Esophagus squamous epithelium (tissue), 5 donors: ENCODE results near the gene CEMIP. TPM values are rescaled to one million over a fixed set of nuclear protein-coding genes. Genes with fewer than 3 reads are reported as not detected.

Experiments
- DNase-seq: peaks from one replicate; lab custom pipeline; 2025; lab: John Stamatoyannopoulos, UW
- H3K27ac ChIP-seq, 4 donors: fragments of 200-600 bp; sonication (generic); one replicate each; pipeline ENCODE4 v1.5.1; 2016 to 2019; ENCODE audit warnings: mild to moderate bottlenecking in 1 of 4
- H3K27me3 ChIP-seq, 4 donors: fragments of 200-600 bp; sonication (generic); 1 replicate in 3 of 4; 2 replicates in 1 of 4; pipeline versions ENCODE4 v1.5.1 to v1.6.0; 2017 to 2021; ENCODE audit warnings: antibody characterized with exemption in 1 of 4
- H3K36me3 ChIP-seq, 3 donors: fragments of 200-600 bp; sonication (generic); one replicate each; pipeline ENCODE4 v1.5.1; 2016 to 2019
- H3K4me1 ChIP-seq, 3 donors: fragments of 200-600 bp; sonication (generic); one replicate each; pipeline ENCODE4 v1.5.1; 2017 to 2019
- H3K4me3 ChIP-seq, 4 donors: fragments of 200-600 bp; sonication (generic); 1 replicate in 3 of 4; 2 replicates in 1 of 4; pipeline ENCODE4 v1.5.1; 2016 to 2019; ENCODE audit warnings: mild to moderate bottlenecking in 2 of 4, moderate library complexity in 1 of 4
- H3K9me3 ChIP-seq, 3 donors: fragments of 200-600 bp; sonication (generic); one replicate each; pipeline ENCODE4 v1.5.1; 2016 to 2019
- POLR2A ChIP-seq, 4 donors: fragments of 450-650 bp; IDR thresholded peaks; one replicate each; pipeline ENCODE4 v1.6.1; 2017; ENCODE audit warnings: antibody characterized with exemption in 4 of 4, mild to moderate bottlenecking in 4 of 4, moderate library complexity in 3 of 4
- WGBS, 2 donors: methylation state at CpG; one replicate each; pipeline ENCODE4 v1.1.5; 2018; 5-methylcytosine and 5-hydroxymethylcytosine counted together
- intact Hi-C: fragments of 100-400 bp; cut with DNase I; formaldehyde crosslinking; loops from one replicate; pipeline ENCODE4 v1.15.0; 2022
- total RNA-seq, 4 donors: library from RNA; depleted of rRNA; stranded (reverse); fragments of >200 nt; gene quantifications; one replicate each; pipeline ENCODE4 v1.1.0, GENCODE V29; 2016
- TF ChIP-seq, protein P1 (sequence below), 6 experiments: fragments of 450-650 bp in 4 of 6; fragments of 200-600 bp in 2 of 6; sonication (generic) in 2 of 6; IDR thresholded peaks; one replicate each; pipeline ENCODE4 v1.5.1; 2016 to 2019; ENCODE audit warnings: antibody characterized with exemption in 6 of 6, mild to moderate bottlenecking in 4 of 6, moderate library complexity in 4 of 6
- donor health status: DM: yes; HTN: yes; CAD: no.

The CEMIP gene
- total RNA-seq, 4 donors from 2014 or later: 2.8 to 13.5 (median 7.6) TPM

DNA sequence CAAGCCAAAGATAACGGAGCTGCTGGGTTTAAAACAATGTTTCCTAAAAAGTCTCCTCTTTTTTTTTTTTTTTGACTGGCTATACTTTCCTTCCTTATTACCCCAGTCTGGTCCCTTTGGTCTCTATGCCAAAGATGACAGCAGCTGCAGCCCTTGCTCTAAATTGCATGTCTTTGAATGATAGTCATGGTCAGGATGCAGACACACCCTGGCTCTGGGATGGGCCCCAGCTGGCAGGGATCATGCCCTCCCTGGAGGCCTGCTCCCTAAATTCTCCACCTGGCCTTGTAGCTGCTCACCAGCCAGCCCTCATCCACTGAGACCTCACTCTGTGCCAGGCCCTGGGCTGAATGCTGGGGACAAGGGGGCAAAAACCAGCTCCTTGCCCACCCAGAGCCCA lies 114.6 kb downstream of the CEMIP start:
- intact Hi-C loops: no loop called here
- H3K4me1 ChIP-seq: no peaks in the 10 kb centered on the region
- no peak for DNase-seq
- 35 to 57% methylated on average over 1 of the region's 1 CpG for WGBS, 2 donors
- H3K27me3 ChIP-seq: no peaks in the 10 kb centered on the region
- H3K4me3 ChIP-seq: no peak overlapping the region
- TF ChIP-seq POLR2A (IDR thresholded peaks at IDR 0.05): no peak
- TF ChIP-seq, protein P1, sequence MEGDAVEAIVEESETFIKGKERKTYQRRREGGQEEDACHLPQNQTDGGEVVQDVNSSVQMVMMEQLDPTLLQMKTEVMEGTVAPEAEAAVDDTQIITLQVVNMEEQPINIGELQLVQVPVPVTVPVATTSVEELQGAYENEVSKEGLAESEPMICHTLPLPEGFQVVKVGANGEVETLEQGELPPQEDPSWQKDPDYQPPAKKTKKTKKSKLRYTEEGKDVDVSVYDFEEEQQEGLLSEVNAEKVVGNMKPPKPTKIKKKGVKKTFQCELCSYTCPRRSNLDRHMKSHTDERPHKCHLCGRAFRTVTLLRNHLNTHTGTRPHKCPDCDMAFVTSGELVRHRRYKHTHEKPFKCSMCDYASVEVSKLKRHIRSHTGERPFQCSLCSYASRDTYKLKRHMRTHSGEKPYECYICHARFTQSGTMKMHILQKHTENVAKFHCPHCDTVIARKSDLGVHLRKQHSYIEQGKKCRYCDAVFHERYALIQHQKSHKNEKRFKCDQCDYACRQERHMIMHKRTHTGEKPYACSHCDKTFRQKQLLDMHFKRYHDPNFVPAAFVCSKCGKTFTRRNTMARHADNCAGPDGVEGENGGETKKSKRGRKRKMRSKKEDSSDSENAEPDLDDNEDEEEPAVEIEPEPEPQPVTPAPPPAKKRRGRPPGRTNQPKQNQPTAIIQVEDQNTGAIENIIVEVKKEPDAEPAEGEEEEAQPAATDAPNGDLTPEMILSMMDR (IDR thresholded peaks at IDR 0.05): no peak
- H3K9me3 ChIP-seq: peaks cover 0 to 7% (median 5%) of the 10 kb centered on the region in 3 donors
- H3K36me3 ChIP-seq: peaks cover 0 to 30% (median 0%) of the 10 kb centered on the region in 3 donors
- H3K27ac ChIP-seq: no peak overlapping the region

DNA sequence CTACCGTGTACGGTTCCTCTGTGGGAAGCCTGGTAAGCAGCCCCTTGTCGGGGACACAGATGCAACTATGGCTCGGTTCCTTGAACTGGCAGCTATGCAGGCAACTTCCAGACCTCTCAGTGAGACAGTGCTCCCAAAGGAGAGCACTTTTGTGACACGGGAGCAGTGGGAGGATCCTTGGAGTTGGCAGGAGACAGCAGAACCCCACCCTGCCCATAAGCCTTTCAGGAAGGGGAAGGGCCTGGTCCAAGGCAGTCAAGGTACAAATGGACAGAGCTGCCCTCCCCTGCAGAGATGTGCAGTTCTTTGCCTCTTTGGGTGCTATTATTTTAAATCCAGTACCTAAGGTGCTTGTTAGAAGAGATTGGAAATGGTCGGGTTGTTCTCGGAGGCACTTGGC lies 115.9 kb downstream of the CEMIP start:
- H3K4me1 ChIP-seq: no peaks in the 10 kb centered on the region
- peaks cover 0 to 7% (median 5%) of the 10 kb centered on the region in 3 donors for H3K9me3 ChIP-seq
- WGBS, 2 donors: 86 to 100% methylated on average over 2 to 5 of the region's 7 CpGs
- no peak overlapping the region for H3K27ac ChIP-seq
- peaks cover 0 to 24% (median 0%) of the 10 kb centered on the region in 3 donors for H3K36me3 ChIP-seq
- intact Hi-C loops: no loop called here
- H3K4me3 ChIP-seq: no peak overlapping the region
- DNase-seq: no peak
- TF ChIP-seq, protein P1 (IDR thresholded peaks at IDR 0.05): no peak
- no peak for TF ChIP-seq POLR2A (IDR thresholded peaks at IDR 0.05)
- no peaks in the 10 kb centered on the region for H3K27me3 ChIP-seq

DNA sequence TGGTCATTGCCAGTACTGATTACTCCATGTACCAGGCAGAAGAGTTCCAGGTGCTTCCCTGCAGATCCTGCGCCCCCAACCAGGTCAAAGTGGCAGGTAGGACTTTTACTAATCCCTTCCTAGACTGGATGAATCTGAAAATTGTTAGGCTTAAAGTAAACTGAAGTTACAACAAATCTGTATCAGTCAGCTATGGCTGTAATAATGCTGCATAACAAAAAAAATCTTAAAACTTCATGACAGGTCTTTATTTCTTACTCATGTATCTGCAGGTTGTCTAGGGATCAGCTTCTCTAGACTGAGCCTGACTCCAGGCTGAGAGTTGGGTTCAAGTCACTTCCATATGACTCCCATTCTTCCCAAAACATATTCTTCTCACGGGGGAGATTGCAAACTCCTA lies 116.8 kb downstream of the CEMIP start:
- H3K27ac ChIP-seq: no peak overlapping the region
- H3K27me3 ChIP-seq: no peaks in the 10 kb centered on the region
- WGBS, 2 donors: 80 to 94% methylated on average over 2 of the region's 2 CpGs
- DNase-seq: no peak
- H3K9me3 ChIP-seq: peaks cover 0 to 7% (median 5%) of the 10 kb centered on the region in 3 donors
- peaks cover 0 to 24% (median 0%) of the 10 kb centered on the region in 3 donors for H3K36me3 ChIP-seq
- H3K4me3 ChIP-seq: no peak overlapping the region
- TF ChIP-seq, protein P1 (IDR thresholded peaks at IDR 0.05): no peak
- no peak for TF ChIP-seq POLR2A (IDR thresholded peaks at IDR 0.05)
- intact Hi-C loops: no loop called here
- H3K4me1 ChIP-seq: no peaks in the 10 kb centered on the region

DNA sequence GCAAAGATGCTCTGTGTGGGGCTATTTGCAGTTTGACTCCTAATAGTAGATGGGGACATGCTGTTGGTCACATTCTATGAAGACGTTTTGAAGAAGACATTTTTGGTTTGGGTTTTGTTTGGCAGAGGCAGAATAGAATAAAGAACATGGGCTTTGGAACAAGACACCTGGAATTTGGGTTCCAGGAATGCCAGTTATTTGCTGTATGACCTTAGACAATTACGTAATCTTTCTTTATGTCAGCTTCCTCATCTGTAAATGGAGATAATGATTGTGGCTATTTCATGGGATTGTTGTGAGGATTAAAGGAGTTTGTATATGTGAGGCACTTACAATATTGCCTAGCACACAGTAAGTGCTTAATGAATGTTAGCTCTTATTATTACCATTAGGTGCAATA lies 118.9 kb downstream of the CEMIP start:
- DNase-seq: no peak
- Histone ChIP-seq H3K27me3 (no peaks in the 10 kb centered on the region), H3K9me3 (peaks cover 0 to 7% (median 5%) of the 10 kb centered on the region in 3 donors), H3K27ac (no peak overlapping the region), H3K4me3 (no peak overlapping the region), H3K4me1 (no peaks in the 10 kb centered on the region), H3K36me3 (peaks cover 0 to 36% (median 0%) of the 10 kb centered on the region in 3 donors)
- TF ChIP-seq, protein P1 (IDR thresholded peaks at IDR 0.05): no peak
- no peak for TF ChIP-seq POLR2A (IDR thresholded peaks at IDR 0.05)
- 61 to 77% methylated on average over 2 of the region's 2 CpGs for WGBS, 2 donors
- intact Hi-C loops: no loop called here

DNA sequence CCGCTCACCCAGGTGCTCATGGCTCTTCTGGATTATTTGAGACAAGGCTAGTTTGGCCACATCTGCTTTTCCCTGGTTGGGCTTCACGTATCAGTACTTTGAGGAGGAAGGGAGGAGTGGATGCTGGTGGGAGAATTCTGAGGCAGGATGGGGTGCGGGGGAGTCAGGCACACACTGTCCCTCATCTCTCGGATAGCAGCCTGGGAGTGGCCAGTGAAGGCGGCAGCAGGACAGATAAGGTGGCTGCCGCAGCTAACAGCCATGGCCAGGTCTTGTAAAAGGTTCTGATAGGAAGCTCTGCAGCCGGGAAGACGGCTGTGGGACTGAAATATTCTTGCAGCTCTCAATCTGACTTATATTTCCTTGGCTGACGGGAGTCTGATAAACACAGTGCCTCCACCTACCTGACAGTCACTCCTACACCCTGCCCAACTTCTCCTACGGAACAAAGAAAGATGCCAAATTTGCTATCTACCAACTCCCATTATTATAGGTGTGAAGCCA lies 123.2 kb downstream of the CEMIP start:
- 93% methylated on average over 9 of the region's 10 CpGs for WGBS, 2 donors
- Histone ChIP-seq H3K27me3 (no peaks in the 10 kb centered on the region), H3K27ac (no peak overlapping the region), H3K36me3 (peaks cover 0 to 36% (median 0%) of the 10 kb centered on the region in 3 donors), H3K4me1 (no peaks in the 10 kb centered on the region), H3K9me3 (no peaks in the 10 kb centered on the region), H3K4me3 (no peak overlapping the region)
- TF ChIP-seq, protein P1 (IDR thresholded peaks at IDR 0.05): no peak
- TF ChIP-seq POLR2A (IDR thresholded peaks at IDR 0.05): no peak
- intact Hi-C loops: no loop called here
- no peak for DNase-seq
